K562 (cell line): Measurements from ENCODE around the gene SLC2A9. TPM values are rescaled to one million over a fixed set of nuclear protein-coding genes. Genes with fewer than 3 reads are reported as not detected.

Experiments
- ATAC-seq: fragments of 200-7000 bp; cut with Tn5 transposase; 3 replicates; pipeline ENCODE4 v1.9.1; 2020; ENCODE audit warnings: moderate library complexity
- BruUV-seq: library from RNA; stranded (reverse); fragments of 400-500 nt; replicated peaks from 2 replicates; lab custom pipeline; 2021; lab: Mats Ljungman, UMichigan
- CTCF ChIA-PET: fragments of 300-600 bp; formaldehyde crosslinking; extraction: SDS; loops from one replicate; lab custom pipeline; 2021; ENCODE audit warnings: low intra/inter-chr PET ratio; lab: Yijun Ruan, JAX
- POLR2A ChIA-PET: fragments of 300-600, 350-650 bp; sonication (Branson Sonifier 250); formaldehyde crosslinking; extraction: SDS; loops from one replicate; lab custom pipeline; 2021; ENCODE audit warnings: antibody characterized with exemption, inconsistent platforms; lab: Yijun Ruan, JAX
- DNase-seq, 4 experiments: peaks; one replicate each; pipeline versions ENCODE4 v3.0.0 to v3.0.0-alpha.2; 2011 to 2018; ENCODE audit warnings: low spot score in 3 of 4, mixed read lengths in 3 of 4; ENCODE audit errors: extremely low read depth in 1 of 4
- FAIRE-seq: peaks from 2 replicates; lab custom pipeline; 2011; peaks lifted over from hg19 to GRCh38; lab: Jason Lieb, UNC
- H2AFZ ChIP-seq: 2 replicates; pipeline ENCODE4 v1.6.0; 2011; ENCODE audit warnings: low read depth, low read length, control low read depth, inconsistent platforms
- H3K27ac ChIP-seq: fragments of 200-600 bp; 3 replicates; pipeline ENCODE4 v1.8.0; 2011; ENCODE audit warnings: low read depth, mild to moderate bottlenecking, control low read depth, inconsistent platforms, low read length, moderate library complexity, mixed read lengths; ENCODE audit errors: extremely low read depth
- H3K27me3 ChIP-seq, 2 experiments: fragments of 300-600 bp in 1 of 2; 2 replicates in 1 of 2; 3 replicates in 1 of 2; pipeline versions ENCODE4 v1.6.0 to v1.8.0; 2011; ENCODE audit warnings: inconsistent platforms in 2 of 2, low read length in 2 of 2, mild to moderate bottlenecking in 1 of 2, mixed read lengths in 1 of 2, moderate library complexity in 1 of 2; ENCODE audit not compliant: control insufficient read depth in 2 of 2, insufficient read depth in 2 of 2
- H3K36me3 ChIP-seq: fragments of 300-600 bp; 3 replicates; pipeline ENCODE4 v1.8.0; 2011; ENCODE audit warnings: mild to moderate bottlenecking, low read length, inconsistent platforms; ENCODE audit not compliant: control insufficient read depth, insufficient read depth
- H3K4me1 ChIP-seq, 2 experiments: fragments of 200-600 bp in 1 of 2; replicated peaks in 1 of 2; 2 replicates in 1 of 2; 3 replicates in 1 of 2; pipeline versions ENCODE4 v1.5.1 to v1.8.0; 2011; ENCODE audit warnings: inconsistent platforms in 2 of 2, low read length in 2 of 2, mild to moderate bottlenecking in 1 of 2, mixed read lengths in 1 of 2, moderate library complexity in 1 of 2; ENCODE audit not compliant: control insufficient read depth in 2 of 2, insufficient read depth in 2 of 2
- H3K4me2 ChIP-seq: 2 replicates; pipeline ENCODE4 v1.6.1; 2011; ENCODE audit warnings: low read length, control low read depth, inconsistent platforms, mixed read lengths; ENCODE audit not compliant: insufficient read depth
- H3K4me3 ChIP-seq: fragments of 200-600 bp; sonication (generic), shearing (Covaris generic); 2 replicates; pipeline ENCODE4 v1.5.1; 2016; ENCODE audit warnings: control low read depth, inconsistent platforms
- H3K79me2 ChIP-seq: fragments of 200-600 bp; 3 replicates; pipeline ENCODE4 v1.8.0; 2011; ENCODE audit warnings: low read length, inconsistent platforms; ENCODE audit not compliant: control insufficient read depth, insufficient read depth
- H3K9ac ChIP-seq, 2 experiments: 2 replicates each; pipeline versions ENCODE4 v1.6.0 to v1.6.1; 2011; ENCODE audit warnings: low read depth in 2 of 2, low read length in 2 of 2, control low read depth in 1 of 2, inconsistent platforms in 1 of 2, mild to moderate bottlenecking in 1 of 2, mixed read lengths in 1 of 2; ENCODE audit not compliant: insufficient read depth in 1 of 2
- H3K9me1 ChIP-seq: one replicate; pipeline ENCODE4 v1.6.0; 2011; ENCODE audit warnings: inconsistent platforms, mild to moderate bottlenecking, low read length, moderate library complexity; ENCODE audit not compliant: control insufficient read depth, insufficient read depth
- H3K9me3 ChIP-seq: replicated peaks from 2 replicates; pipeline ENCODE4 v1.5.1; 2011; ENCODE audit warnings: low read depth, low read length, inconsistent platforms; ENCODE audit not compliant: control insufficient read depth, insufficient read depth
- H4K20me1 ChIP-seq: replicated peaks from 2 replicates; pipeline ENCODE4 v1.6.1; 2011; ENCODE audit warnings: low read length, inconsistent platforms, mixed read lengths; ENCODE audit not compliant: control insufficient read depth, insufficient read depth
- HDAC6 ChIP-seq: IDR thresholded peaks from 2 replicates; pipeline ENCODE4 v1.6.1; 2012; ENCODE audit warnings: low read depth, mild to moderate bottlenecking, control low read depth, inconsistent platforms, low read length, moderate library complexity
- HIVEP1 ChIP-seq: fragments of 250-450 bp; sonication (Bioruptor Pico); IDR thresholded peaks from 2 replicates; pipeline ENCODE4 v1.4.0; 2020; ENCODE audit warnings: mild to moderate bottlenecking
- KDM2B ChIP-seq: fragments of 250-450 bp; sonication (Bioruptor Pico); IDR thresholded peaks from 2 replicates; pipeline ENCODE4 v1.8.0; 2021; ENCODE audit warnings: mild to moderate bottlenecking, moderate library complexity
- RBM25 ChIP-seq: fragments of 200-400 bp; formaldehyde crosslinking; IDR thresholded peaks from 2 replicates; pipeline ENCODE4 v1.6.1; 2018; ENCODE audit warnings: low read length, low read depth, moderate library complexity; ENCODE audit not compliant: severe bottlenecking
- SLC30A9 ChIP-seq: fragments of 250-450 bp; sonication (Bioruptor Pico); IDR thresholded peaks from 2 replicates; pipeline ENCODE4 v1.8.0; 2022; ENCODE audit warnings: mild to moderate bottlenecking, moderate library complexity
- SMARCA4 ChIP-seq: fragments of 450-650 bp; IDR thresholded peaks from 2 replicates; pipeline ENCODE4 v1.6.1; 2016
- SRSF1 ChIP-seq: fragments of 200-400 bp; formaldehyde crosslinking; IDR thresholded peaks from 2 replicates; pipeline ENCODE4 v1.6.1; 2017; ENCODE audit warnings: mild to moderate bottlenecking, low read depth, low read length, moderate library complexity
- TAF1 ChIP-seq: IDR thresholded peaks from 2 replicates; pipeline ENCODE4 v1.6.1; 2011; ENCODE audit warnings: mild to moderate bottlenecking, low read length, moderate library complexity; ENCODE audit not compliant: insufficient read depth, control insufficient read depth, severe bottlenecking; ENCODE audit errors: extremely low read depth
- TAF15 ChIP-seq: fragments of 200-400 bp; formaldehyde crosslinking; IDR thresholded peaks from 2 replicates; pipeline ENCODE4 v1.6.1; 2017; ENCODE audit warnings: mild to moderate bottlenecking, low read depth, low read length, moderate library complexity
- ZC3H4 ChIP-seq: sonication (generic); formaldehyde crosslinking; IDR thresholded peaks from 2 replicates; pipeline ENCODE4 v1.9.0; 2021; ENCODE audit warnings: missing genetic modification reagents, borderline replicate concordance
- ZNF217 ChIP-seq: sonication (generic); formaldehyde crosslinking; IDR thresholded peaks from 2 replicates; pipeline ENCODE4 v1.8.0; 2022; ENCODE audit warnings: mild to moderate bottlenecking, missing genetic modification reagents
- ZNF76 ChIP-seq: fragments of 250-450 bp; sonication (Bioruptor Pico); IDR thresholded peaks from 2 replicates; pipeline ENCODE4 v1.4.0; 2020; ENCODE audit warnings: mild to moderate bottlenecking, moderate library complexity, borderline replicate concordance
- WGBS: fragments of 100-300 bp; shearing (Covaris generic); methylation state at CpG from one replicate; pipeline ENCODE4 v1.1.6; 2016; ENCODE audit warnings: low coverage, mixed read lengths; ENCODE audit not compliant: insufficient coverage; ENCODE audit errors: missing lambda C conversion rate; 5-methylcytosine and 5-hydroxymethylcytosine counted together
- in situ Hi-C: fragments of 300-500 bp; cut with MboI; formaldehyde crosslinking; loops from 4 replicates; pipeline ENCODE4 v1.15.0; 2018; ENCODE audit warnings: inconsistent platforms, mixed read lengths
- intact Hi-C: fragments of 100-400 bp; cut with micrococcal nuclease; formaldehyde crosslinking; loops from 2 replicates; pipeline ENCODE4 v1.14.2; 2022
- polyA plus RNA-seq, 8 experiments: library from polyadenylated mRNA; depleted of rRNA in 4 of 8; stranded (reverse) in 5 of 8; unstranded in 3 of 8; fragments of >200 nt; fragmentation: Nextera tagmentation in 2 of 8; fragmentation: Illumina TruSeq in 1 of 8; extraction: Ambion mirVana in 2 of 8; extraction: Trizol in 1 of 8; gene quantifications; 2 replicates each; pipeline versions ENCODE4 v1.2.1 to v1.2.3, GENCODE V29; 2011 to 2014; ENCODE audit warnings: inconsistent platforms in 1 of 8, missing spikeins in 1 of 8
- total RNA-seq, 7 experiments: library from RNA; depleted of rRNA in 6 of 7; stranded (reverse); fragments of >200 nt in 6 of 7; fragmentation: Illumina TruSeq in 2 of 7; extraction: Trizol in 2 of 7; gene quantifications; 2 replicates each; pipeline versions ENCODE4 v1.2.1 to v1.2.3, GENCODE V29; 2011 to 2021; ENCODE audit warnings: low replicate concordance in 1 of 7
- TF ChIP-seq, protein P1 (sequence below): fragments of 250-450 bp; sonication (Bioruptor Pico); IDR thresholded peaks from 2 replicates; pipeline ENCODE4 v1.6.1; 2021; ENCODE audit warnings: mild to moderate bottlenecking
- TF ChIP-seq, protein P2 (sequence below): fragments of 450-650 bp; formaldehyde crosslinking; IDR thresholded peaks from 2 replicates; pipeline ENCODE4 v1.4.0; 2020; ENCODE audit warnings: mild to moderate bottlenecking, moderate library complexity

SLC2A9 gene
- total and polyA plus RNA-seq, 9 of the 15 experiments (the other 6 are each of a cell fraction or from before 2014, with no cell fraction given) = 0.15 to 1.9 (median 0.76) TPM

- no peak for ATAC-seq
- Histone ChIP-seq H3K9ac (no peak overlapping the region), H3K4me3 (no peak overlapping the region), H3K9me3 (no peaks in the 10 kb centered on the region), H4K20me1 (no peaks in the 10 kb centered on the region)
- CTCF ChIA-PET = no interaction called here
- POLR2A ChIA-PET = interaction anchor here (0.6 to 1.4 kb wide), 4 partner anchors 23 to 462 kb away, joined by 3 to 4 read pairs (median 3); no protein-coding TSS in a partner anchor
- TF ChIP-seq RBM25 (no peak), ZNF76 (no peak)
- TF ChIP-seq, all 486 proteins: peak for 0
- no peak overlapping the region for H3K27ac ChIP-seq
- intact Hi-C loops = no loop called here
- DNase-seq (no peak), FAIRE-seq (no peak)
- 0% methylated on average over 10 of the region's 10 CpGs for WGBS
- H3K9me1 ChIP-seq = peaks cover 3% of the 10 kb centered on the region
- H2AFZ ChIP-seq = no peak overlapping the region
- peaks cover 0 to 7% of the 10 kb centered on the region in 2 experiments; a peak in 2 of 5 replicates for H3K27me3 ChIP-seq
- in situ Hi-C loops = no loop called here
- no peaks in the 10 kb centered on the region for H3K4me1 ChIP-seq
- no peaks in the 10 kb centered on the region for H3K36me3 ChIP-seq
- H3K79me2 ChIP-seq = no peaks in the 10 kb centered on the region
- BruUV-seq = no TSS peak
- H3K4me2 ChIP-seq = no peak overlapping the region
These were observed 31.2 kb downstream of the SLC2A9 start for GRCh38 chr4:9989918-9990635.

- DNase-seq = no peak
- 0% methylated on average over 2 of the region's 2 CpGs for WGBS
- CTCF ChIA-PET = no interaction called here
- Histone ChIP-seq H3K27me3 (peaks cover 0 to 12% of the 10 kb centered on the region in 2 experiments; a peak in 2 of 5 replicates), H3K27ac (no peak overlapping the region), H3K9me3 (no peaks in the 10 kb centered on the region), H2AFZ (no peak overlapping the region), H3K9ac (no peak overlapping the region), H3K4me2 (no peak overlapping the region), H4K20me1 (no peaks in the 10 kb centered on the region), H3K4me1 (no peaks in the 10 kb centered on the region), H3K36me3 (no peaks in the 10 kb centered on the region), H3K79me2 (no peaks in the 10 kb centered on the region), H3K4me3 (no peak overlapping the region), H3K9me1 (peaks cover 3% of the 10 kb centered on the region)
- ATAC-seq = no peak
- intact Hi-C loops = no loop called here
- POLR2A ChIA-PET = no interaction called here
- in situ Hi-C loops = no loop called here
- no peak for FAIRE-seq
- BruUV-seq = no TSS peak
- TF ChIP-seq TAF15 = no peak
- no peak for TF ChIP-seq ZNF217 (CRISPR knock-in tag)
- TF ChIP-seq SRSF1 = no peak
- no peak for TF ChIP-seq SLC30A9 (CRISPR knock-in tag)
- no peak for TF ChIP-seq HIVEP1 (CRISPR knock-in tag)
- TF ChIP-seq TAF1 = no peak
- no peak for TF ChIP-seq SMARCA4
- TF ChIP-seq HDAC6 = no peak
- TF ChIP-seq, protein P1, sequence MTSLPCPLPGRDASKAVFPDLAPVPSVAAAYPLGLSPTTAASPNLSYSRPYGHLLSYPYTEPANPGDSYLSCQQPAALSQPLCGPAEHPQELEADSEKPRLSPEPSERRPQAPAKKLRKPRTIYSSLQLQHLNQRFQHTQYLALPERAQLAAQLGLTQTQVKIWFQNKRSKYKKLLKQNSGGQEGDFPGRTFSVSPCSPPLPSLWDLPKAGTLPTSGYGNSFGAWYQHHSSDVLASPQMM = no peak
- TF ChIP-seq KDM2B (CRISPR knock-in tag) = no peak
- TF ChIP-seq, protein P2, sequence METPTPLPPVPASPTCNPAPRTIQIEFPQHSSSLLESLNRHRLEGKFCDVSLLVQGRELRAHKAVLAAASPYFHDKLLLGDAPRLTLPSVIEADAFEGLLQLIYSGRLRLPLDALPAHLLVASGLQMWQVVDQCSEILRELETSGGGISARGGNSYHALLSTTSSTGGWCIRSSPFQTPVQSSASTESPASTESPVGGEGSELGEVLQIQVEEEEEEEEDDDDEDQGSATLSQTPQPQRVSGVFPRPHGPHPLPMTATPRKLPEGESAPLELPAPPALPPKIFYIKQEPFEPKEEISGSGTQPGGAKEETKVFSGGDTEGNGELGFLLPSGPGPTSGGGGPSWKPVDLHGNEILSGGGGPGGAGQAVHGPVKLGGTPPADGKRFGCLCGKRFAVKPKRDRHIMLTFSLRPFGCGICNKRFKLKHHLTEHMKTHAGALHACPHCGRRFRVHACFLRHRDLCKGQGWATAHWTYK (CRISPR knock-in tag) = no peak
- no peak for TF ChIP-seq ZC3H4 (CRISPR knock-in tag)
These were observed 32.4 kb downstream of the SLC2A9 start for GRCh38 chr4:9988933-9989332.
